ENCODE measurements around the gene ESYT3.

- TF ChIP-seq CTCF (conservative IDR thresholded peaks at IDR 0.05; ENCODE audit: low read depth, low read length), result no peak
- no peak for TF ChIP-seq EZH2 (IDR thresholded peaks at IDR 0.05; ENCODE audit: borderline replicate concordance, low read depth, low read length, poor library complexity, severe bottlenecking)
Measured at GRCh38 chr3:138398791-138399575, 35.4 kb upstream of the ESYT3 start.

Measured in A673 (cell line).